ENCODE results near the gene EML4. TPM values are rescaled to one million over a fixed set of nuclear protein-coding genes. Genes with fewer than 3 reads are reported as not detected.

The EML4 gene
- polyA plus RNA-seq, 1 donor (not counting 4 experiments of a cell fraction or from before 2014, with no cell fraction given), result 36.4 TPM

DNA sequence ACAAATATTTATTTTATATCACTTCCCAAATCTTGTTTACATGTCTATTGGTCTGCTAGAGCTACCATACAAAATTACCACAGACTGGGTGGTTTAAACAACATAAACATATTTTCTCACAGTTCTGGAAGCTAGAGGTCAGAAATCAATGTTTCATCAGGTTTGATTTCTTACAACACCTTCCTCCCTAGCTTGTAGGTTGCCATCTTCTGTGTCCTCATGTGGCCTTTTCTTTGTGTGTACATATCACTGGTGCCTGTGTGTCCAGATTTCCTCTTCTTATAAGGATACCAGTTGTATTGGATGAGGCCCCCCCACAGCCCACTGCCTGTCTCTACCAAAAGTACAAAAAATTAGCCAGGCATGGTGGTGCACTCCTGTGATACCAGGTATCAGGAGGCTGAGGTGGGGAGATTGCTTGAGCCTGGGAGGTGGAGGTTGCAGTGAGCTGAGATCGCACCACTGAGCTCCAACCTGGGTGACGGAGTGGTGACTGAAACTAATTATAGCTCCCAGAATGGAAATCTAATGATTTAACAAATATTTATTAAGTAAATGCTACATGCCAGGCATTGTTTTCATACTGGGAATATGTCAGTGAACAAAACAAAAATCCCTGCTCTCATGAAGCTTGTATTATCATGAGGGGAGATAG lies 13.6 kb downstream of the EML4 start:
- no peak overlapping the region for H2AFZ ChIP-seq (ENCODE audit: control insufficient read depth, low read length)
- H3K9ac ChIP-seq (ENCODE audit: control insufficient read depth, extremely low read depth, insufficient read depth, low read length), result no peak overlapping the region
- H4K20me1 ChIP-seq (ENCODE audit: control insufficient read depth, extremely low read depth, insufficient read depth, low read length), result no peaks in the 10 kb centered on the region
- H3K4me2 ChIP-seq (ENCODE audit: control insufficient read depth, extremely low read depth, insufficient read depth, low read depth, low read length), result no peak overlapping the region
- H3K4me3 ChIP-seq (ENCODE audit: control insufficient read depth in 2 of 3, extremely low read depth in 1 of 3, insufficient read depth in 2 of 3, low read depth in 1 of 3, low read length in 3 of 3), result no peak overlapping the region
- DNase-seq (ENCODE audit: low read depth, low spot score) (no peak), FAIRE-seq (no peak)
- dilution Hi-C loops (cut with MboI; ENCODE audit: extremely low pct_ligation_motif_present, low sequenced_read_pairs), result no loop called here
- TF ChIP-seq EZH2 (IDR thresholded peaks at IDR 0.05; ENCODE audit: low read length) (no peak), CTCF (optimal IDR thresholded peaks at IDR 0.05 in 1 of 3, IDR thresholded peaks at IDR 0.05 in 1 of 3, conservative IDR thresholded peaks at IDR 0.05 in 1 of 3; ENCODE audit: extremely low read depth in 1 of 3, insufficient read depth in 2 of 3, low read length in 3 of 3) (no peak)
- H3K9me3 ChIP-seq (ENCODE audit: control insufficient read depth, low read depth, low read length), result no peaks in the 10 kb centered on the region
- H3K36me3 ChIP-seq (ENCODE audit: control insufficient read depth in 2 of 2, extremely low read depth in 1 of 2, insufficient read depth in 2 of 2, low read length in 2 of 2), result no peaks in the 10 kb centered on the region
- H3K4me1 ChIP-seq (ENCODE audit: control insufficient read depth, extremely low read depth, insufficient read depth, low read length), result no peaks in the 10 kb centered on the region
- peaks cover 58% of the 10 kb centered on the region for H3K79me2 ChIP-seq (ENCODE audit: control insufficient read depth, insufficient read depth, low read length)
- no peak overlapping the region for H3K27ac ChIP-seq (ENCODE audit: control insufficient read depth, insufficient read depth, low read length)
- no peaks in the 10 kb centered on the region for H3K9me1 ChIP-seq (ENCODE audit: control insufficient read depth, extremely low read depth, insufficient read depth, low read length)
- H3K27me3 ChIP-seq (ENCODE audit: control insufficient read depth, extremely low read depth, insufficient read depth, low read length), result no peaks in the 10 kb centered on the region

- Histone ChIP-seq H3K27ac (ENCODE audit: control insufficient read depth, insufficient read depth, low read length) (no peak overlapping the region), H3K27me3 (ENCODE audit: control insufficient read depth, extremely low read depth, insufficient read depth, low read length) (no peaks in the 10 kb centered on the region), H4K20me1 (ENCODE audit: control insufficient read depth, extremely low read depth, insufficient read depth, low read length) (no peaks in the 10 kb centered on the region), H3K36me3 (ENCODE audit: control insufficient read depth in 2 of 2, extremely low read depth in 1 of 2, insufficient read depth in 2 of 2, low read length in 2 of 2) (no peaks in the 10 kb centered on the region), H2AFZ (ENCODE audit: control insufficient read depth, low read length) (no peak overlapping the region), H3K4me2 (ENCODE audit: control insufficient read depth, extremely low read depth, insufficient read depth, low read depth, low read length) (no peak overlapping the region), H3K9ac (ENCODE audit: control insufficient read depth, extremely low read depth, insufficient read depth, low read length) (no peak overlapping the region), H3K4me3 (ENCODE audit: control insufficient read depth in 2 of 3, extremely low read depth in 1 of 3, insufficient read depth in 2 of 3, low read depth in 1 of 3, low read length in 3 of 3) (no peak overlapping the region), H3K9me3 (ENCODE audit: control insufficient read depth, low read depth, low read length) (no peaks in the 10 kb centered on the region), H3K4me1 (ENCODE audit: control insufficient read depth, extremely low read depth, insufficient read depth, low read length) (no peaks in the 10 kb centered on the region), H3K79me2 (ENCODE audit: control insufficient read depth, insufficient read depth, low read length) (peaks cover 57% of the 10 kb centered on the region), H3K9me1 (ENCODE audit: control insufficient read depth, extremely low read depth, insufficient read depth, low read length) (no peaks in the 10 kb centered on the region)
- DNase-seq (ENCODE audit: low read depth, low spot score), result no peak
- TF ChIP-seq EZH2 (IDR thresholded peaks at IDR 0.05; ENCODE audit: low read length) (no peak), CTCF (optimal IDR thresholded peaks at IDR 0.05 in 1 of 3, IDR thresholded peaks at IDR 0.05 in 1 of 3, conservative IDR thresholded peaks at IDR 0.05 in 1 of 3; ENCODE audit: extremely low read depth in 1 of 3, insufficient read depth in 2 of 3, low read length in 3 of 3) (no peak)
- no peak for FAIRE-seq
- dilution Hi-C loops (cut with MboI; ENCODE audit: extremely low pct_ligation_motif_present, low sequenced_read_pairs), result no loop called here
These were observed 14.6 kb downstream of the EML4 start for GRCh38 chr2:42183775-42184174.

All from keratinocyte (primary cell).